Natural killer cell treated with Interleukin-12 subunit alpha and Interleukin-12 subunit beta and Interleukin-15 and Interleukin-18, amount 100 ng/mL, for 72 hours (primary cell): ENCODE data around the gene CYP2R1. TPM values are rescaled to one million over a fixed set of nuclear protein-coding genes. Genes with fewer than 3 reads are reported as not detected.
A peak's percentile ranks its signal among the peaks of the same experiment; 100 is the strongest.

ENCODE experiments used
- ATAC-seq, 2 donors: fragments of 150-1000 bp; cut with Tn5 transposase in 1 of 2; sonication (Bioruptor Pico), chemical (Tn5 transposase) in 1 of 2; 2 replicates each; pipeline ENCODE4 v1.10.0; 2021
- DNase-seq: peaks from one replicate; pipeline ENCODE4 v3.0.0; 2022; ENCODE audit warnings: low spot score
- H3K27ac Mint-ChIP-seq, 2 donors: 1 replicate in 1 of 2; 2 replicates in 1 of 2; pipeline ENCODE4 v1.8.0; 2022; ENCODE audit warnings: mixed read lengths in 2 of 2, mild to moderate bottlenecking in 1 of 2, moderate library complexity in 1 of 2
- H3K27me3 Mint-ChIP-seq, 2 donors: 1 replicate in 1 of 2; 2 replicates in 1 of 2; pipeline ENCODE4 v1.8.0; 2022; ENCODE audit warnings: mixed read lengths in 2 of 2
- H3K36me3 Mint-ChIP-seq: one replicate; pipeline ENCODE4 v1.8.0; 2022; ENCODE audit warnings: mixed read lengths
- H3K4me1 Mint-ChIP-seq, 2 donors: 1 replicate in 1 of 2; 2 replicates in 1 of 2; pipeline ENCODE4 v1.8.0; 2022; ENCODE audit warnings: low read depth in 2 of 2, mixed read lengths in 2 of 2, mild to moderate bottlenecking in 1 of 2
- H3K4me3 Mint-ChIP-seq: one replicate; pipeline ENCODE4 v1.8.0; 2022; ENCODE audit warnings: mixed read lengths
- H3K9me3 Mint-ChIP-seq: 2 replicates; pipeline ENCODE4 v1.8.0; 2022; ENCODE audit warnings: mixed read lengths
- total RNA-seq, 2 donors: library from RNA; stranded (reverse); gene quantifications; one replicate each; pipeline ENCODE4 v1.2.3, GENCODE V29; 2022

CYP2R1 gene
- total RNA-seq, result 10 to 100 TPM in 1 of 2 donors, 1 to 10 TPM in 1; 9.1 to 11.1 TPM

GRCh38 chr11:14892036-14892556 is at the start of gene CYP2R1:
Gene CYP2R1 (minus strand): TSS chr11:14892231. CDS start chr11:14892205, 26 bp downstream.
- H3K4me3 Mint-ChIP-seq, result peak within 1 kb of the TSS; percentile 98
- peak; percentile 96 to 97 for ATAC-seq

GRCh38 chr11:14938936-14939335 is 46.9 kb upstream of the CYP2R1 start:
- Mint-ChIP-seq H3K36me3 (no peaks in the 10 kb centered on the region), H3K4me3 (no peak overlapping the region), H3K4me1 (no peaks in the 10 kb centered on the region), H3K27ac (no peak overlapping the region), H3K9me3 (no peaks in the 10 kb centered on the region), H3K27me3 (peaks cover 0 to 9% of the 10 kb centered on the region in 2 donors)
- ATAC-seq (no peak), DNase-seq (no peak)

More at GRCh38 chr11:14892036-14892556, at the start of gene CYP2R1:
- Mint-ChIP-seq H3K4me1 (peaks cover 38 to 42% of the 10 kb centered on the region in 2 donors), H3K27ac (peak within 1 kb of the TSS; percentile 97 to 98), H3K9me3 (no peaks in the 10 kb centered on the region), H3K36me3 (no peaks in the 10 kb centered on the region), H3K27me3 (no peaks in the 10 kb centered on the region)
- peak; percentile 96 for DNase-seq

GRCh38 chr11:14934641-14935351 is 42.8 kb upstream of the CYP2R1 start:
- Mint-ChIP-seq H3K9me3 (no peaks in the 10 kb centered on the region), H3K36me3 (no peaks in the 10 kb centered on the region), H3K27ac (no peak overlapping the region), H3K4me3 (no peak overlapping the region), H3K27me3 (peaks cover 0 to 6% of the 10 kb centered on the region in 2 donors), H3K4me1 (no peaks in the 10 kb centered on the region)
- ATAC-seq (no peak), DNase-seq (no peak)

GRCh38 chr11:14932447-14932846 is 40.4 kb upstream of the CYP2R1 start:
- H3K9me3 Mint-ChIP-seq, result no peaks in the 10 kb centered on the region
- no peak overlapping the region for H3K27ac Mint-ChIP-seq
- DNase-seq (no peak), ATAC-seq (peak in 1 of 2 donors; percentile 40)
- H3K4me3 Mint-ChIP-seq, result no peak overlapping the region
- peaks cover 0 to 11% of the 10 kb centered on the region in 2 donors for H3K27me3 Mint-ChIP-seq
- H3K4me1 Mint-ChIP-seq, result no peaks in the 10 kb centered on the region
- peaks cover 5% of the 10 kb centered on the region for H3K36me3 Mint-ChIP-seq

- Mint-ChIP-seq H3K27me3 (peaks cover 0 to 14% of the 10 kb centered on the region in 2 donors), H3K4me1 (no peaks in the 10 kb centered on the region), H3K9me3 (no peaks in the 10 kb centered on the region), H3K36me3 (peaks cover 9% of the 10 kb centered on the region), H3K4me3 (no peak overlapping the region), H3K27ac (no peak overlapping the region)
- DNase-seq, result no peak
- no peak for ATAC-seq
Measured at GRCh38 chr11:14930369-14930768, 38.3 kb upstream of the CYP2R1 start.

GRCh38 chr11:14927146-14927545 is 35.1 kb upstream of the CYP2R1 start:
- no peak for DNase-seq
- Mint-ChIP-seq H3K4me3 (no peak overlapping the region), H3K9me3 (no peaks in the 10 kb centered on the region), H3K4me1 (no peaks in the 10 kb centered on the region), H3K27me3 (peaks cover 0 to 16% of the 10 kb centered on the region in 2 donors), H3K36me3 (peaks cover 9% of the 10 kb centered on the region), H3K27ac (no peak overlapping the region)
- no peak for ATAC-seq

- Mint-ChIP-seq H3K9me3 (no peaks in the 10 kb centered on the region), H3K27me3 (peaks cover 11 to 22% of the 10 kb centered on the region in 2 donors), H3K4me3 (no peak overlapping the region), H3K36me3 (peaks cover 9% of the 10 kb centered on the region), H3K27ac (no peak overlapping the region), H3K4me1 (no peaks in the 10 kb centered on the region)
- ATAC-seq (no peak), DNase-seq (no peak)
Measured at GRCh38 chr11:14924318-14924717, 32.3 kb upstream of the CYP2R1 start.

GRCh38 chr11:14916403-14916802 is 24.4 kb upstream of the CYP2R1 start:
- H3K4me3 Mint-ChIP-seq, result no peak overlapping the region
- no peaks in the 10 kb centered on the region for H3K9me3 Mint-ChIP-seq
- peaks cover 4% of the 10 kb centered on the region for H3K36me3 Mint-ChIP-seq
- no peaks in the 10 kb centered on the region for H3K4me1 Mint-ChIP-seq
- ATAC-seq (no peak), DNase-seq (no peak)
- H3K27ac Mint-ChIP-seq, result no peak overlapping the region
- H3K27me3 Mint-ChIP-seq, result peaks cover 10 to 15% of the 10 kb centered on the region in 2 donors

- no peak for DNase-seq
- H3K27me3 Mint-ChIP-seq, result peaks cover 0 to 5% of the 10 kb centered on the region in 2 donors
- no peak overlapping the region for H3K4me3 Mint-ChIP-seq
- H3K36me3 Mint-ChIP-seq, result peaks cover 4% of the 10 kb centered on the region
- H3K27ac Mint-ChIP-seq, result no peak overlapping the region
- no peaks in the 10 kb centered on the region for H3K9me3 Mint-ChIP-seq
- no peaks in the 10 kb centered on the region for H3K4me1 Mint-ChIP-seq
- ATAC-seq, result no peak
Measured at GRCh38 chr11:14914536-14914935, 22.5 kb upstream of the CYP2R1 start.

- ATAC-seq, result no peak
- H3K4me1 Mint-ChIP-seq, result peaks cover 29 to 42% of the 10 kb centered on the region in 2 donors
- H3K36me3 Mint-ChIP-seq, result no peaks in the 10 kb centered on the region
- no peak overlapping the region for H3K4me3 Mint-ChIP-seq
- DNase-seq, result no peak
- H3K27me3 Mint-ChIP-seq, result no peaks in the 10 kb centered on the region
- H3K27ac Mint-ChIP-seq, result no peak overlapping the region
- no peaks in the 10 kb centered on the region for H3K9me3 Mint-ChIP-seq
Measured at GRCh38 chr11:14908214-14908880, 16.3 kb upstream of the CYP2R1 start.

- ATAC-seq (peak; percentile 79 to 88), DNase-seq (peak; percentile 83)
- Mint-ChIP-seq H3K27me3 (no peaks in the 10 kb centered on the region), H3K4me3 (no peak overlapping the region), H3K4me1 (peaks cover 29 to 42% of the 10 kb centered on the region in 2 donors), H3K36me3 (no peaks in the 10 kb centered on the region), H3K27ac (no peak overlapping the region), H3K9me3 (no peaks in the 10 kb centered on the region)
Measured at GRCh38 chr11:14907411-14908213, 15.6 kb upstream of the CYP2R1 start.

GRCh38 chr11:14906993-14907392 is 15.0 kb upstream of the CYP2R1 start:
- no peaks in the 10 kb centered on the region for H3K9me3 Mint-ChIP-seq
- no peak overlapping the region for H3K4me3 Mint-ChIP-seq
- no peaks in the 10 kb centered on the region for H3K27me3 Mint-ChIP-seq
- no peaks in the 10 kb centered on the region for H3K36me3 Mint-ChIP-seq
- ATAC-seq, result no peak
- peaks cover 29 to 42% of the 10 kb centered on the region in 2 donors for H3K4me1 Mint-ChIP-seq
- H3K27ac Mint-ChIP-seq, result no peak overlapping the region
- no peak for DNase-seq

- no peak for ATAC-seq
- H3K27ac Mint-ChIP-seq, result no peak overlapping the region
Measured at GRCh38 chr11:14906578-14906977, 14.5 kb upstream of the CYP2R1 start.

More at GRCh38 chr11:14906578-14906977, 14.5 kb upstream of the CYP2R1 start:
- Mint-ChIP-seq H3K27me3 (no peaks in the 10 kb centered on the region), H3K4me1 (peaks cover 29 to 42% of the 10 kb centered on the region in 2 donors), H3K9me3 (no peaks in the 10 kb centered on the region), H3K4me3 (peak overlapping the region; percentile 50), H3K36me3 (no peaks in the 10 kb centered on the region)
- DNase-seq, result no peak
